ENCODE measurements around the gene HOXA13.
A peak's percentile ranks its signal among the peaks of the same experiment; 100 is the strongest.

HOXA13 gene

GRCh38 chr7:27157702-27158431 lies 42.0 kb downstream of the HOXA13 start:
- DNase-seq = no peak

GRCh38 chr7:27156916-27157701 lies 42.8 kb downstream of the HOXA13 start:
- DNase-seq = no peak

GRCh38 chr7:27156508-27156898 lies 43.4 kb downstream of the HOXA13 start, which contains the start of gene HOXA7:
TSS of gene HOXA7 (minus strand) at chr7:27156675. CDS start at chr7:27156545, 130 bp downstream.
- DNase-seq = no peak

- DNase-seq = no peak
These were observed 43.9 kb downstream of the HOXA13 start for GRCh38 chr7:27155816-27156507.

- DNase-seq = no peak
These were observed 44.7 kb downstream of the HOXA13 start for GRCh38 chr7:27154901-27155815.

GRCh38 chr7:27154369-27154768 lies 45.5 kb downstream of the HOXA13 start:
- DNase-seq = no peak

GRCh38 chr7:27153526-27153925 lies 46.4 kb downstream of the HOXA13 start:
- DNase-seq = no peak

- no peak for DNase-seq
These were observed 47.0 kb downstream of the HOXA13 start for GRCh38 chr7:27152816-27153442.

- DNase-seq = peak; percentile 42
These were observed 47.7 kb downstream of the HOXA13 start, which contains the start of gene HOXA3 for GRCh38 chr7:27151931-27152815. TSS of gene HOXA3 (minus strand) at chr7:27152583. CDS start at chr7:27110640, 41,943 bp downstream.

- DNase-seq = peak; percentile 76
These were observed 48.5 kb downstream of the HOXA13 start for GRCh38 chr7:27151341-27151930.

- DNase-seq = peak; percentile 81
These were observed 49.1 kb downstream of the HOXA13 start for GRCh38 chr7:27150568-27151340.

- DNase-seq = peak; percentile 72
These were observed 49.9 kb downstream of the HOXA13 start for GRCh38 chr7:27149842-27150567.

GRCh38 chr7:27148756-27149641 lies 50.9 kb downstream of the HOXA13 start:
- peak; percentile 64 for DNase-seq

- DNase-seq = peak; percentile 35
These were observed 51.7 kb downstream of the HOXA13 start for GRCh38 chr7:27148031-27148755.

- peak; percentile 60 for DNase-seq
These were observed 52.5 kb downstream of the HOXA13 start, which contains the start of gene HOXA6 for GRCh38 chr7:27147199-27148030. TSS of gene HOXA6 (minus strand) at chr7:27147774. CDS start at chr7:27147749, 25 bp downstream.
